Smooth muscle cell (in vitro differentiated cells): ENCODE measurements around the gene ZBTB16. TPM values are rescaled to one million over a fixed set of nuclear protein-coding genes. Genes with fewer than 3 reads are reported as not detected.

ENCODE experiments used
- DNase-seq: peaks from one replicate; lab custom pipeline; 2025; ENCODE audit not compliant: unreplicated experiment; lab: John Stamatoyannopoulos, UW
- H2AFZ ChIP-seq: fragments of 200-600 bp; sonication (generic); 2 replicates; pipeline ENCODE4 v1.6.0; 2016; ENCODE audit warnings: antibody characterized with exemption, low read depth, mild to moderate bottlenecking
- H3F3A ChIP-seq: fragments of 200-600 bp; sonication (generic); 2 replicates; pipeline ENCODE4 v1.6.0; 2017; ENCODE audit warnings: antibody characterized with exemption, low read depth
- H3K27ac ChIP-seq: fragments of 200-600 bp; sonication (generic); 2 replicates; pipeline ENCODE4 v1.5.1; 2016; ENCODE audit warnings: low read depth, mild to moderate bottlenecking
- H3K27me3 ChIP-seq: fragments of 200-600 bp; sonication (generic); 2 replicates; pipeline ENCODE4 v1.6.1; 2016; ENCODE audit warnings: low read depth, mild to moderate bottlenecking
- H3K36me3 ChIP-seq: fragments of 200-600 bp; sonication (generic); 2 replicates; pipeline ENCODE4 v1.5.1; 2016; ENCODE audit warnings: low read depth
- H3K4me1 ChIP-seq: fragments of 200-600 bp; sonication (generic); 2 replicates; pipeline ENCODE4 v1.5.1; 2016; ENCODE audit warnings: low read depth
- H3K4me2 ChIP-seq: fragments of 200-600 bp; sonication (generic); 2 replicates; pipeline ENCODE4 v1.6.0; 2016; ENCODE audit warnings: mild to moderate bottlenecking
- H3K4me3 ChIP-seq: fragments of 200-600 bp; sonication (generic); 2 replicates; pipeline ENCODE4 v1.5.1; 2016; ENCODE audit warnings: mild to moderate bottlenecking
- H3K79me2 ChIP-seq: fragments of 200-600 bp; sonication (generic); 2 replicates; pipeline ENCODE4 v1.6.0; 2016; ENCODE audit warnings: low read depth, mild to moderate bottlenecking
- H3K9ac ChIP-seq: fragments of 200-600 bp; sonication (generic); 2 replicates; pipeline ENCODE4 v1.6.0; 2016; ENCODE audit warnings: low read depth
- H3K9me3 ChIP-seq: fragments of 200-600 bp; sonication (generic); replicated peaks from 2 replicates; pipeline ENCODE4 v1.5.1; 2016; ENCODE audit warnings: low read depth
- H4K20me1 ChIP-seq: fragments of 200-600 bp; sonication (generic); 2 replicates; pipeline ENCODE4 v1.6.0; 2016; ENCODE audit warnings: low read depth
- WGBS: methylation state at CpG from one replicate; pipeline ENCODE4 v1.1.7; 2016; ENCODE audit warnings: low lambda C conversion rate; 5-methylcytosine and 5-hydroxymethylcytosine counted together
- polyA plus RNA-seq: library from polyadenylated mRNA; unstranded; fragments of >200 nt; fragmentation: Nextera tagmentation; extraction: Ambion mirVana; gene quantifications from 2 replicates; pipeline ENCODE4 v1.2.1, GENCODE V29; 2016
- total RNA-seq: library from RNA; depleted of rRNA; stranded (reverse); fragments of >200 nt; gene quantifications from 2 replicates; pipeline ENCODE4 v1.2.3, GENCODE V29; 2014
- TF ChIP-seq, protein P1 (sequence below): fragments of 200-600 bp; sonication (generic); IDR thresholded peaks from 2 replicates; pipeline ENCODE4 v1.5.1; 2017; ENCODE audit warnings: borderline replicate concordance, mild to moderate bottlenecking, antibody characterized with exemption; ENCODE audit not compliant: insufficient read depth, poor library complexity, severe bottlenecking

Gene ZBTB16
- total and polyA plus RNA-seq, 2 experiments from 2014 or later, result not detected

DNA sequence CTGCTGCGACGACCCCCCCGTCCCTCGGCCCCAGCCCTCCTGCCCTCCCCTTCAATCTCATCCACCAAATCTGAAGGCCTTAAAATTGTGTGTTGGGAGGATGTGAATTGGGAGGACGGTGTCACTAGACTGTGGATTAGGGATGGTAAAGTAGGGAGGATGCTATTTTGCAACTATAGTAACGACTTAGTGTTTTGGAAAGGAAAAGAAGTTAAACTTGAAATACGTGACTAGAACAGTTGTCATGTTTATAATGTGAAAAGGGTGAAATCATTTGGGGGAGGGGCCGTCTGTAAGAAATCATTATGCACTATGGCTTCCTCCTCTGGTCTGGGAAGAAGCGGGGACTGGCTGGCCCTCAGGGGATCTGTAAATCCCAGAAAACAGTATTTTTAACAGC lies 193.3 kb downstream of the ZBTB16 start:
- DNase-seq, result no peak
- no peaks in the 10 kb centered on the region for H3K79me2 ChIP-seq
- no peaks in the 10 kb centered on the region for H3F3A ChIP-seq
- H3K4me1 ChIP-seq, result peaks cover 32% of the 10 kb centered on the region
- no peak overlapping the region for H2AFZ ChIP-seq
- no peak overlapping the region for H3K27ac ChIP-seq
- no peak overlapping the region for H3K4me2 ChIP-seq
- 86% methylated on average over 9 of the region's 9 CpGs for WGBS
- H3K36me3 ChIP-seq, result no peaks in the 10 kb centered on the region
- no peaks in the 10 kb centered on the region for H4K20me1 ChIP-seq
- H3K27me3 ChIP-seq, result peaks cover 5% of the 10 kb centered on the region
- TF ChIP-seq, protein P1, sequence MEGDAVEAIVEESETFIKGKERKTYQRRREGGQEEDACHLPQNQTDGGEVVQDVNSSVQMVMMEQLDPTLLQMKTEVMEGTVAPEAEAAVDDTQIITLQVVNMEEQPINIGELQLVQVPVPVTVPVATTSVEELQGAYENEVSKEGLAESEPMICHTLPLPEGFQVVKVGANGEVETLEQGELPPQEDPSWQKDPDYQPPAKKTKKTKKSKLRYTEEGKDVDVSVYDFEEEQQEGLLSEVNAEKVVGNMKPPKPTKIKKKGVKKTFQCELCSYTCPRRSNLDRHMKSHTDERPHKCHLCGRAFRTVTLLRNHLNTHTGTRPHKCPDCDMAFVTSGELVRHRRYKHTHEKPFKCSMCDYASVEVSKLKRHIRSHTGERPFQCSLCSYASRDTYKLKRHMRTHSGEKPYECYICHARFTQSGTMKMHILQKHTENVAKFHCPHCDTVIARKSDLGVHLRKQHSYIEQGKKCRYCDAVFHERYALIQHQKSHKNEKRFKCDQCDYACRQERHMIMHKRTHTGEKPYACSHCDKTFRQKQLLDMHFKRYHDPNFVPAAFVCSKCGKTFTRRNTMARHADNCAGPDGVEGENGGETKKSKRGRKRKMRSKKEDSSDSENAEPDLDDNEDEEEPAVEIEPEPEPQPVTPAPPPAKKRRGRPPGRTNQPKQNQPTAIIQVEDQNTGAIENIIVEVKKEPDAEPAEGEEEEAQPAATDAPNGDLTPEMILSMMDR, result no peak
- H3K9me3 ChIP-seq, result no peaks in the 10 kb centered on the region
- H3K4me3 ChIP-seq, result no peak overlapping the region
- H3K9ac ChIP-seq, result no peak overlapping the region

DNA sequence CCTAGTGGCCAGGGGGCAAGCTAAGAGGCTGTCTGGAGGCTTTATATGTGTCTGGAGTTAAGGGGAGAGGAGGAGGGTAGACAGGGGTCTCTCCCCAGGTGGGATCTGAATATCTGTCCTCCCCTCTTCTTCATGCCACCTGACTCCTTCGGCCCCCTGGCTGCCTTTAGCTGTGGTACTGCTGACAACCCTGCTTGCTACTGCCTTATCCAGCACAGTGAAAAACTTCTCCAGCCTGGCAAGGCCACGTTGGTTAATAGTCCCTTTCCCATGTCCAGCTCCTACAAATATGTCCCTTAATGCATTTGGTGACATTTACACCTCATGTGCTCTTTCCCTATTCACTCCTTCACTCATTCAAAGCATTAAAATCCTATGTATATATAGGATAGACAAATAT lies 194.3 kb downstream of the ZBTB16 start:
- Histone ChIP-seq H3K36me3 (no peaks in the 10 kb centered on the region), H3K27ac (no peak overlapping the region), H3K4me3 (no peak overlapping the region), H3K4me1 (peaks cover 38% of the 10 kb centered on the region), H3K9ac (no peak overlapping the region), H4K20me1 (no peaks in the 10 kb centered on the region), H2AFZ (no peak overlapping the region), H3F3A (no peaks in the 10 kb centered on the region), H3K79me2 (no peaks in the 10 kb centered on the region), H3K27me3 (peaks cover 5% of the 10 kb centered on the region), H3K4me2 (no peak overlapping the region), H3K9me3 (no peaks in the 10 kb centered on the region)
- no peak for DNase-seq
- 92% methylated on average over 2 of the region's 2 CpGs for WGBS
- TF ChIP-seq, protein P1, result no peak

DNA sequence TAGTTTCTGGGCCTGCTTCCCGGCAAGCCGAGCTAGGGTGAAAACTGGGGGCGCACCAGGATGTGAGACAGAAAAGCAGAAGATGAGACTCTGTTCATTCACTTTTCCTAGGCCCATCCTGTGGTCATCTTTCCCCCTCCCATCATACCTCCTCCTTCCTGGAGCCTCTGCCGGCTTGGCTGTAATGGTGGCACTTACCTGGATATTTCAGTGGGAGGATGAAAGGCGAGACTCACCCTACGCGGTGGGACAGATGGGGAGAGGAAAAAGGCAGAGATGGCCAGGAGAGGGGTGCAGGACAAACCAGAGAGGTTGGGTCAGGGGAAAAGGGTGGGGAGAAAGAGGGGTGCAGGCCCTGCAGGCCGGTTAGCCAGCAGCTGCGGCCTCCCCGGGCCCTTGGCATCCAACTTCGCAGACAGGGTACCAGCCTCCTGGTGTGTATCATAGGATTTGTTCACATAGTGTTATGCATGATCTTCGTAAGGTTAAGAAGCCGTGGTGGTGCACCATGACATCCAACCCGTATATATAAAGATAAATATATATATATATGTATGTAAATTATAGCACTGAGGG lies 195.1 kb downstream of the ZBTB16 start:
- TF ChIP-seq, protein P1, result no peak
- Histone ChIP-seq H4K20me1 (no peaks in the 10 kb centered on the region), H3K9me3 (no peaks in the 10 kb centered on the region)

DNA sequence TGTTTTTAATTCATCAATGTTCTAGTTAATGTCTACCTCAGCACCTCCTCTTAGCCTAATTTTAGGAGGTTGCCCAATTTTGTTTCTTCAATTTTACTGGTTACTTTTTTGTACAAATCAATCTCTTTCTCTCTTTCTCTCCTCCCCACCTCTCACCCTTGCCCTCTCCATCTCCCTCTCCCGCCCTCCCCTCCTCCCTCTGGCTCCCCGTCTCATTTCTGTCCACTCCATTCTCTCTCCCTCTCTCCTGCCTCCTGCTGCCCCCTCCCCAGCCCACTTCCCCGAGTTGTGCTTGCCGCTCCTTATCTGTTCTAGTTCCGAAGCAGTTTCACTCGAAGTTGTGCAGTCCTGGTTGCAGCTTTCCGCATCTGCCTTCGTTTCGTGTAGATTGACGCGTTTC lies 195.8 kb downstream of the ZBTB16 start:
- no peak for DNase-seq
- Histone ChIP-seq H2AFZ (no peak overlapping the region), H3K79me2 (no peaks in the 10 kb centered on the region), H3K4me3 (no peak overlapping the region), H3F3A (no peaks in the 10 kb centered on the region), H3K4me1 (peaks cover 38% of the 10 kb centered on the region), H3K4me2 (no peak overlapping the region), H3K9ac (no peak overlapping the region), H3K9me3 (no peaks in the 10 kb centered on the region), H3K27ac (no peak overlapping the region), H3K36me3 (no peaks in the 10 kb centered on the region), H4K20me1 (no peaks in the 10 kb centered on the region), H3K27me3 (peaks cover 5% of the 10 kb centered on the region)
- 100% methylated on average over 3 of the region's 11 CpGs for WGBS
- TF ChIP-seq, protein P1, result no peak

More for the DNA sequence above, 195.1 kb downstream of the ZBTB16 start:
- Histone ChIP-seq H3K4me3 (no peak overlapping the region), H3F3A (no peaks in the 10 kb centered on the region), H3K27ac (no peak overlapping the region), H3K79me2 (no peaks in the 10 kb centered on the region), H2AFZ (no peak overlapping the region), H3K27me3 (peaks cover 5% of the 10 kb centered on the region), H3K4me1 (peaks cover 38% of the 10 kb centered on the region), H3K36me3 (no peaks in the 10 kb centered on the region), H3K9ac (no peak overlapping the region), H3K4me2 (no peak overlapping the region)
- 95% methylated on average over 14 of the region's 14 CpGs for WGBS
- DNase-seq, result no peak
